ENCODE measurements around the gene LRRTM2.

DNA sequence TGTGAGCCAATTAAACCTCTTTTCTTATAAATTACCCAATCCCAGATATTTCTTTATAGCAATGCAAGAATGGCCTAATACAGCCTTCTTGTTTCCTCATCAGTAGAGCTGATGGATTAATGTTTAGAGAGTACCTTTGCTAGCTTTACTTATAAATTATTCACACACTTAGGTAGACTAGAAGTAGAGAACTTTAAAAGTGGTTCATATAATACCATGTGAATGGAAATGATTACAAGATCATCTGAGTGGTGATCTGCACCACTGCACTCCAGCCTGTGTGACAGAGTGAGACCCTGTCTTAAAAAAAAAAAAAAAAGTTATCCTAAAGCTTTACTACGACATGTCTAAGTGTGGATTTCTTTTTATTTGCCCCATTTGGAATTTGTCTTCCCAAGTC lies 23.2 kb upstream of the LRRTM2 start:
- TF ChIP-seq, protein P1, sequence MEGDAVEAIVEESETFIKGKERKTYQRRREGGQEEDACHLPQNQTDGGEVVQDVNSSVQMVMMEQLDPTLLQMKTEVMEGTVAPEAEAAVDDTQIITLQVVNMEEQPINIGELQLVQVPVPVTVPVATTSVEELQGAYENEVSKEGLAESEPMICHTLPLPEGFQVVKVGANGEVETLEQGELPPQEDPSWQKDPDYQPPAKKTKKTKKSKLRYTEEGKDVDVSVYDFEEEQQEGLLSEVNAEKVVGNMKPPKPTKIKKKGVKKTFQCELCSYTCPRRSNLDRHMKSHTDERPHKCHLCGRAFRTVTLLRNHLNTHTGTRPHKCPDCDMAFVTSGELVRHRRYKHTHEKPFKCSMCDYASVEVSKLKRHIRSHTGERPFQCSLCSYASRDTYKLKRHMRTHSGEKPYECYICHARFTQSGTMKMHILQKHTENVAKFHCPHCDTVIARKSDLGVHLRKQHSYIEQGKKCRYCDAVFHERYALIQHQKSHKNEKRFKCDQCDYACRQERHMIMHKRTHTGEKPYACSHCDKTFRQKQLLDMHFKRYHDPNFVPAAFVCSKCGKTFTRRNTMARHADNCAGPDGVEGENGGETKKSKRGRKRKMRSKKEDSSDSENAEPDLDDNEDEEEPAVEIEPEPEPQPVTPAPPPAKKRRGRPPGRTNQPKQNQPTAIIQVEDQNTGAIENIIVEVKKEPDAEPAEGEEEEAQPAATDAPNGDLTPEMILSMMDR (IDR thresholded peaks at IDR 0.05 in 8 of 11, conservative IDR thresholded peaks at IDR 0.05 in 3 of 11): no peak
- TF ChIP-seq POLR2AphosphoS5 (IDR thresholded peaks at IDR 0.05): no peak
- no peak for TF ChIP-seq POLR2A (IDR thresholded peaks at IDR 0.05)
